Thyroid gland (tissue), 4 donors: ENCODE data around the gene KRTAP10-7.

ENCODE experiments used
- CTCF ChIP-seq, 6 experiments: fragments of 200-600 bp in 3 of 6; fragments of 450-650 bp in 3 of 6; sonication (generic) in 3 of 6; IDR thresholded peaks; one replicate each; pipeline ENCODE4 v1.5.1; 2016 to 2019; ENCODE audit warnings: antibody characterized with exemption in 6 of 6, mild to moderate bottlenecking in 2 of 6, inconsistent platforms in 1 of 6, moderate library complexity in 1 of 6
- POLR2A ChIP-seq, 2 donors: fragments of 450-650 bp; IDR thresholded peaks; one replicate each; pipeline ENCODE4 v1.6.1; 2017; ENCODE audit warnings: antibody characterized with exemption in 2 of 2, mild to moderate bottlenecking in 2 of 2, moderate library complexity in 1 of 2

DNA sequence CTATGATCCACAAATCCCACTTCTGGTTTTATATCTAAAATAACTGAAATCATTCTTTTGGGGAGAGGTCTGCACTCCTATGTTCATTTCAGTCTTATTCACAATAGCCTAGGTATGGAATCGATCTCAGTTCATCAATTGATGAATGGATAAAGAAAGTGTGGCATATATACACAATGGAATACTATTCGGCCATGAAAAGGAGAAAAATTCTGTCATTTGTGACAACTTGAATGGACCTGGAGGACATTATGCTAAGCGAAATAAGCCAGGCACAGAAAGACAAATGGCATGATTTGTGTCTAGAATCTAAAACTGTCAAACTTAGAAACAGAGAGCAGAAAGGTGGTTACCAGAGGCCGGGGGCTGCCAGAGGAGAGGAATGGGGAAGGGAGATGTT lies 6.1 kb downstream of the KRTAP10-7 start:
- no peak for TF ChIP-seq POLR2A (IDR thresholded peaks at IDR 0.05)
- no peak for TF ChIP-seq CTCF (IDR thresholded peaks at IDR 0.05)
